GM21381 (cell line): ENCODE data around the gene NRXN3.

Experiments
- ATAC-seq: cut with Tn5 transposase; IDR thresholded peaks from one replicate; pipeline ENCODE4 v1.9.1; 2021; ENCODE audit warnings: mild to moderate bottlenecking, moderate library complexity; ENCODE audit not compliant: unreplicated experiment

NRXN3 gene

DNA sequence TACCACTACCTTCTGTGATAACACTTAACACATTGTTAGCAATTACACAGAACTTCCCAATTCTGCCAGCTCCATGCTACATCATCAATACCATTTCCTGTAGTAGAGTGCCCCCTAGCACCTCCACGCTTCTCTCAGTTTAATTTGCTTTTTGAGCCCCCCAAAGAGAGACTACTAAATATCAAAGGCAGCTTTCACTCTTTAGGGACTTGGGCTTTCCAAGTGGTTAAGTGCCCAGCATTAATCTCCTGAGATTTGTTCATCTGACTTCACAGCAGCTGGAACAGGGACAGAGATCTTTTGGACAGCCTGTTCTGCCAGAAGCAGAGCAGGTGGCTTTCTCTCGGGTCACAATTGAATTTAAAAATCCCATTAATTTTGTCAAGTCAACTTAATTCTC, 1086.2 kb downstream of the NRXN3 start:
- no peak for ATAC-seq

DNA sequence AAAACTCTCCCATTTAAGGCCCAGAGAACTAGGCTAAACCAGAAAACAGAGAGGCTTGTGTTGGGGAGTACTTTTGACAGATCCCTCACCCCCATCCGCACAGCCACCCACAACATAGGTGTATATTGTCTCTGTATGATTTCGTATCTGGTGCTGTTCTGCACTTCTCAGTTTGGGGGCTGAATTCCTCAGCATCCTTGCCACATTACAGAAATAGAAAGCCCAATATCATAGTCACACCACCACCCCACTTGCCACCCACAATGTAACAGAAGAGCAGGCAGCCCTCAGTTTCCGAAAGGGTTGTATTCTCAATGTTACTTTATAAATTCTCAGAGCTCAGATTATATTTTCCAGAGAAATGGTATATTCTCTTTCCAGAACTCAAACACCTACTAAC, 1090.2 kb downstream of the NRXN3 start:
- ATAC-seq: no peak

DNA sequence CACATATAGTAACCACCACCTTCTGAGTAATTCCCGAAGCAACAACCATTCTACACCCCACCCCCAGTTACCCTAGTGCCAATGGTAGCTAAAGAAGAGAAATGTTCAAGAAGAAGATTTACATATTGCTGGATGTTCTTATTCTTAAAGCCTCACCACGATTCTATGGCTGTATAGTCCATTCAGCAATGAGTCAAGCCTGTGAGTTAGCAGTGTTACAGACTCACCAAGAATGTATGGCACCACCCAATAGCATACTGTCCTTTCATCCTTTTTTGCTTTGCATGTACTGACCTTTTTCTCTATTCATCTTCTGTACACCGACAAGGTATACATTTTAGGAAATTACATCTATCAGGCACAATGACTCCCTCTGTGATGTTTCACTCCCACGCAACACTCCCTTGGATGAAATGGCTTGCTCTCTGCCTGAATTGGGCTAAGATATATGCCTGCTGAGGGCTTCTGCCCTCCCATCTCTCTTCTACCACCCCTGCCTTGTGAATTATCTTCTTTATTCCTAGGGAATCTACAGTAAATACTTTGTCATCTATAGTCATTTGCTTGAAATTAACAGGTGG, 1095.3 kb downstream of the NRXN3 start:
- ATAC-seq: no peak

GRCh38 chr14:79270361-79270760, 1100.2 kb downstream of the NRXN3 start:
- ATAC-seq: no peak

- ATAC-seq: no peak
These were observed 1100.9 kb downstream of the NRXN3 start for GRCh38 chr14:79271122-79271521.

DNA sequence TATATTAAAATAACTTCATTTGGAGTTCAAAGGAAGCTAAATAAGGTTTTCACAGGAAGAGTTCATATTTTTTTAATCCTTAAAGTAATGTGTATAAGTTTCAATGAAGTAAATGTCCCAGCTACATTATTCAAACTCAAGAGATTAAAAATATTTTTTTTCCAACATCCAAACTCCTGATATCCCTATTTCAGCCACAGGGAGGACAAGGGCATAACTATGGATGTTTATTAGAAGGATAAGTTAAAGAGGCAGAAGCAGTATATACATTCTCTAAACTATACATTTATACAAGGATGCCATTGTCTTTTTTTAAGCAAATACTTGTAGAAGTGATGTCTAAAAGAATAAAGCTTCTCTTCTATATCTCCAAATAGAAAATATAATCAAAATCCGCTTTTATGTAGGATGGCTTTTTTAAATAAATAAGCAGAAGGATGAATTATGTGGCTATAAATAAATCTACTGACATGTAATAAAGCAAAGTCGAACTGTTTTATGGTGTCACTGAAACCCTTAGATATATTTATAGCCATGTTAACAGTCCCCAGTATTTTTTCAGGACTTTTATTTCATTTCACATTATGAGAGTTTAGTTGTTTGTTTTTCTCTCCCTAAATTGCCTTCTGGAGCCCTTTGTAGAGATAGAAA, 1104.6 kb downstream of the NRXN3 start:
- no peak for ATAC-seq

- no peak for ATAC-seq
These were observed 1105.1 kb downstream of the NRXN3 start for GRCh38 chr14:79275292-79275655.

- no peak for ATAC-seq
These were observed 1108.2 kb downstream of the NRXN3 start for GRCh38 chr14:79278286-79278797.

GRCh38 chr14:79278798-79279644, 1108.8 kb downstream of the NRXN3 start:
- ATAC-seq: no peak

DNA sequence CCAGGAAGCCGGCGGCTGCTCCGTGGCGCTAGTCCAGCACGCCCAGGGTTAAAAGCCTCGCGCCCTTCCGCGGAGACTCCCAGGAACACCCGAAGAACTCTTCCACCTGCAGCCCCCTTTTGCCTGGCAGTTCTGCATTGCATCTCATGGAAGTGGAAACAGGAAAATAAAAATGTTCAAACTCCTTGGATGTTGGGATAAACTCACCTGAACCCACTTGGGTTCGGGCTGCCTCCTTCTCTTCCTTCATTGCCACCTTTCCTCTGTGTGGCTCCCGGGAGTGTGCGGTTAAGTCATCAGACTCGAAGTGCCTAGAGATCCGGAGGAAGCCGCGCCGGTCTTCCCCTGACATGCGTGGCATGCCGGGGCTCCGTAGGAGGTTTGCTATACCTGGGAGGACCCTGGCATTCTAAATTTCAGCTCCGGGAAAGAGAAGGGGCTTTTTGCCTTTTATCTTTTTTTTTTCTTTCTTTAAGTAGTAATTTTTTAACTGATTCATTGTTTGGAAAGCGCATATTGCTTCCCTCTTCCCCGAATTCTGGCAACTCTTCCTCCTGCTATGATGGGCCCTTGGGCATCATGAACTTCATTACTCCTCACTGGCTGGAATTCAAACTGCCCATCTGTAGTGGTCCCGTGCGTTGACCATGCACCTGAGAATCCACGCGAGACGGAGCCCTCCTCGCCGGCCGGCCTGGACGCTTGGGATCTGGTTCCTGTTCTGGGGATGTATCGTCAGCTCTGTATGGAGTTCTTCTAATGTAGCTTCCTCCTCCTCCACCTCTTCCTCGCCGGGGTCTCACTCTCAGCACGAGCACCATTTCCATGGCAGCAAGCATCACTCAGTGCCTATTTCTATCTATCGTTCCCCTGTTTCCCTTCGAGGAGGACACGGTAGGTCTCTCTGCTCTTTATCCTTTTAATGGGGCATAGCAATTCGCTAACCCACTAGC, 1109.7 kb downstream of the NRXN3 start:
- ATAC-seq: no peak

- no peak for ATAC-seq
These were observed 1111.3 kb downstream of the NRXN3 start for GRCh38 chr14:79281244-79282152.

DNA sequence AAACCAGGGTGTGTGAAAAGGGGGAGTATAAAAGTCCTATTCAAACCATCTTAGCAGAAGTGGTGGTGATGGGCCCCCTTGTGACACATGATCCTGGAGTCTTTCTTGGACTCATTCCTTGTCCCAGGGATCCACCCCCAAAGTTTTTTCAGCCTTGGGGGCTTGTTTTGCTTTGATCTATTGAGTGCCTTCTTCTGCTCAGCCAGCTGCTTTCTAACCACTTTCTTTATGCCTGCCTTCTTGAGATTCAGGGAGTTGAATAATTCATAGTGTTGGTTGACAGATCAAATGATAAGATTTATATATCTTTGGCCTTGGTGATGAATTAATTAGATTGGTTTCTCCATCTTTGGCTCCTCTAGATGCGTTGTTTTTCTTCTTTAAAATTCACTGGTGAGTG, 1114.4 kb downstream of the NRXN3 start:
- no peak for ATAC-seq

DNA sequence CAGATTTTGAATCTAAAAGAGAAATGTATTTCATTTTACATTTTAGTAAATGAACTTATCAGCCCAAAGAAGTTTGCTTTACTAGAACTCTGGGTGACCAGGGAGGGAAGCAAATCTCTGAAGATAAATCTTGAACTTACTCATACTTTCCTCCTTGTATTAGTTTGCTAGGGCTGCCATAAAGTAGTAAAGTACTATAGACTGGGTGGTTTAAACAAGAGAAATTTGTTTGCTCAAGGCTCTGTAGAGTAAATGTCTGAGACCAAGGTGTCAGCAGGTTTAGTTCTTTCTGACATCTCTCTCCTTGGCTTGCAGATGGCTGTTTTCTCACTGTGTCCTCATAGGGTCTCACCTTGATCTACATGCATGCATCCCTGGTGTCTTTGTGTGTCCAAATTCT, 1115.1 kb downstream of the NRXN3 start:
- ATAC-seq: no peak

DNA sequence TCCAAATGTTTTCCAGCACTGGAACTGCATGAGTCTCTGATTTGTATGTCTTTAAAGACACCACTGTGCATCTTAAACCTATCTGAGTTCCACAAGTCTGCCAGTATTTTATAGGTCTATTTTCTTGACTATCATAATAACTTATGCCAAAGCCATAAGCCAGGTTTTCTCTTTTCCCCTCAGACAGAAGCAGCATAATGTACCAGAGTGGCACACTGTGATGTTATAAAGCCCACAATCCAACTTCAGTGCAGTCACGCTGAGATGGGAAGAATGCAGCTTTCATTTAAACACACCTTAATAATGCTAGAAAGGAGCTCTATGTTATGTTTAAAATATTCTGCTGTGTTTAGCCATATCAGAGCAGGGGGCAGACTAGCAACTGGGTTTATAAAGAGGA, 1117.8 kb downstream of the NRXN3 start:
- no peak for ATAC-seq

DNA sequence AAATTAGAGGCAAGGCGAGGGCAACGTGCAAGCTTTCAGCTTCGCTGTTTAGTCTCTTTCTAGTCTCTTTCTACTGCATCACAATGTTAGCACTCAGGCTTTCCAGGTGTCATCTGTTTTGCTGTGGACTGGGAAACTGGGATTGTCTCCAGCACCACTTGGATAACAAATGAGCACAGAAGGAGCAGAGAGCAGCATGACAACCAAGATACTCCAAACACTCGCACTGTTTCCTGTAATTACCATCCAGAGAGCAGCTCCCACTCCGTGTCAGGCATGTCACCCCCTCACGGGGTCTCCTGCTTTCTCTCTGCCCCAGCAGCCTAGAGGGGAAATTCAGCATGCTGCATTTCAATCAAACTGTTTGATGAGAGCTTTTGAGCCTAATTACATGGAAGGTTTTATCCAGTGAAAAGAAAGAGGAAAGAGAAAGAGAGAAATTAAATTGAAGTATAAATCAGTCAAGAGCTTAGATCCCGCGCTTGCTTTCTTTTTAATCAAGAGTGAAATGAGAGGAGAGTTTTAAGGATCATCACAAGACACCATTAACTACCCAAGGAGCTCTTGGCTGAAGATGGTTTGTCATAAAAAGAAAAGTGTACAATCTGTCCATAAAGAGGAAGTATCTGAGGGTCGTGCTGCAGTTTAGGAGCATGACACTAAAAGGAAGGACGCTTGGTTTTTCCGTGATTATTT, 1123.5 kb downstream of the NRXN3 start:
- no peak for ATAC-seq

GRCh38 chr14:79294499-79294898, 1124.3 kb downstream of the NRXN3 start:
- no peak for ATAC-seq

DNA sequence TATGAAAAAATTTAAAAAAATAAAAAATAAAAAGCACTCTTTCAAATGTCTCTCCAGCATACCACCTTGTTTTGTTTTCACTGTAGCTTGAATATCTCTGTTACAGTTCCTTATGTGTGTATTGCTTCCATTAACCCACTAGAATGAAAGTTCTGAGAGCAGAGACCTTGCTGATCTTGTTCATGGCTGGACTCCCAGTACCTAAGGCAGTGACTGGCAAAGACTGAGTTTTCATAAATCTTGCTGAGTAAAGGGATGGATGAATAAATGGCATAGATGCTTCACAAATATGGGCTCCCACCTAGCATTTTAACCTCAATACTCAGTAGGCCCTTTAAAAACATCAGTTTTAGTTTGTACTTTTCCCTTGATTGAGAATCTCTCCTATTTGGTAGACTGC, 1125.2 kb downstream of the NRXN3 start:
- ATAC-seq: no peak

- ATAC-seq: no peak
These were observed 1128.2 kb downstream of the NRXN3 start for GRCh38 chr14:79298373-79298772.

DNA sequence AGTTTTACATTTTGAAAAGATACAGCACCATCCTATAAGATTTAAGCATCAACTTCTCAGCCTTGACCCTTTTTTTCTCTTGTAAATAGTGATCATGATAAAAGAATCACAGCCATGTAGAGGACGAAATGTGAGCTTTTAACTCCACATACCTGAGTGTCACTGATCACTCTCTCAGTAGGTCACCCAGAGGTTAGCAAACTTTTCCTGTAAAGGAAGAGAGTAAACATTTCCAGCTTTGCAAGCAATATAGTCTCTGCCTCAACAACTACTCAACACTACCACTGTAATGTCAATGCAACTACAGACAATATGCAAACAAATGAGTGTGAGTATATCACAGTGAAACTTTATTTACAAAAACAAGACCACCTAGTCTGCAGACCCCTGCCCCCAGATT, 1129.0 kb downstream of the NRXN3 start:
- ATAC-seq: no peak
